ENCODE data around the gene KRTAP5-10.

- TF ChIP-seq, protein P1, sequence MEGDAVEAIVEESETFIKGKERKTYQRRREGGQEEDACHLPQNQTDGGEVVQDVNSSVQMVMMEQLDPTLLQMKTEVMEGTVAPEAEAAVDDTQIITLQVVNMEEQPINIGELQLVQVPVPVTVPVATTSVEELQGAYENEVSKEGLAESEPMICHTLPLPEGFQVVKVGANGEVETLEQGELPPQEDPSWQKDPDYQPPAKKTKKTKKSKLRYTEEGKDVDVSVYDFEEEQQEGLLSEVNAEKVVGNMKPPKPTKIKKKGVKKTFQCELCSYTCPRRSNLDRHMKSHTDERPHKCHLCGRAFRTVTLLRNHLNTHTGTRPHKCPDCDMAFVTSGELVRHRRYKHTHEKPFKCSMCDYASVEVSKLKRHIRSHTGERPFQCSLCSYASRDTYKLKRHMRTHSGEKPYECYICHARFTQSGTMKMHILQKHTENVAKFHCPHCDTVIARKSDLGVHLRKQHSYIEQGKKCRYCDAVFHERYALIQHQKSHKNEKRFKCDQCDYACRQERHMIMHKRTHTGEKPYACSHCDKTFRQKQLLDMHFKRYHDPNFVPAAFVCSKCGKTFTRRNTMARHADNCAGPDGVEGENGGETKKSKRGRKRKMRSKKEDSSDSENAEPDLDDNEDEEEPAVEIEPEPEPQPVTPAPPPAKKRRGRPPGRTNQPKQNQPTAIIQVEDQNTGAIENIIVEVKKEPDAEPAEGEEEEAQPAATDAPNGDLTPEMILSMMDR (IDR thresholded peaks at IDR 0.05; ENCODE audit: extremely low read depth in 1 of 2, insufficient read depth in 1 of 2, low read depth in 1 of 2, low read length in 2 of 2) = no peak
- TF ChIP-seq MAX (IDR thresholded peaks at IDR 0.05; ENCODE audit: insufficient read depth, insufficient read length) = no peak
- no peak for TF ChIP-seq EZH2 (IDR thresholded peaks at IDR 0.05; ENCODE audit: borderline replicate concordance, low read depth, low read length, severe bottlenecking)
- TF ChIP-seq POLR2AphosphoS5 (IDR thresholded peaks at IDR 0.05; ENCODE audit: insufficient read depth, low read depth, low read length) = no peak
- TF ChIP-seq POLR2A (IDR thresholded peaks at IDR 0.05; ENCODE audit: low read depth, low read length) = no peak
- TF ChIP-seq MYC (IDR thresholded peaks at IDR 0.05; ENCODE audit: low read depth, low read length) = no peak
- no peak for TF ChIP-seq FOS (IDR thresholded peaks at IDR 0.05; ENCODE audit: borderline replicate concordance, insufficient read depth, low read length)
- TF ChIP-seq JUN (IDR thresholded peaks at IDR 0.05; ENCODE audit: borderline replicate concordance, insufficient read depth, insufficient read length, low read depth) = no peak
These were observed 29.5 kb upstream of the KRTAP5-10 start for GRCh38 chr11:71535825-71536224.
